ENCODE measurements around the gene ELMO3.

Gene ELMO3

GRCh38 chr16:67165121-67166078 is 33.5 kb upstream of the ELMO3 start:
- no peak for DNase-seq (ENCODE audit: low read depth, low spot score)
- in situ Hi-C loops (cut with HindIII; ENCODE audit: low sequenced_read_pairs) = no loop called here
- no peak for TF ChIP-seq CTCF (IDR thresholded peaks at IDR 0.05; ENCODE audit: low read depth, low read length)
- no peak overlapping the region for H3K4me3 ChIP-seq (ENCODE audit: low read depth, low read length)

- DNase-seq (ENCODE audit: low read depth, low spot score) = no peak
- no peak for TF ChIP-seq CTCF (IDR thresholded peaks at IDR 0.05; ENCODE audit: low read depth, low read length)
- in situ Hi-C loops (cut with HindIII; ENCODE audit: low sequenced_read_pairs) = no loop called here
- H3K4me3 ChIP-seq (ENCODE audit: low read depth, low read length) = no peak overlapping the region
Observed at GRCh38 chr16:67166110-67166547, 32.8 kb upstream of the ELMO3 start.

- DNase-seq (ENCODE audit: low read depth, low spot score) = no peak
- no peak for TF ChIP-seq CTCF (IDR thresholded peaks at IDR 0.05; ENCODE audit: low read depth, low read length)
- no peak overlapping the region for H3K4me3 ChIP-seq (ENCODE audit: low read depth, low read length)
- in situ Hi-C loops (cut with HindIII; ENCODE audit: low sequenced_read_pairs) = no loop called here
Observed at GRCh38 chr16:67166598-67167168, 32.2 kb upstream of the ELMO3 start.

GRCh38 chr16:67167588-67167987 is 31.3 kb upstream of the ELMO3 start:
- in situ Hi-C loops (cut with HindIII; ENCODE audit: low sequenced_read_pairs) = no loop called here
- no peak for TF ChIP-seq CTCF (IDR thresholded peaks at IDR 0.05; ENCODE audit: low read depth, low read length)
- H3K4me3 ChIP-seq (ENCODE audit: low read depth, low read length) = no peak overlapping the region

GRCh38 chr16:67169011-67169451 is 29.9 kb upstream of the ELMO3 start:
- no peak for DNase-seq (ENCODE audit: low read depth, low spot score)
- in situ Hi-C loops (cut with HindIII; ENCODE audit: low sequenced_read_pairs) = no loop called here
- no peak overlapping the region for H3K4me3 ChIP-seq (ENCODE audit: low read depth, low read length)
- no peak for TF ChIP-seq CTCF (IDR thresholded peaks at IDR 0.05; ENCODE audit: low read depth, low read length)

More at GRCh38 chr16:67167588-67167987, 31.3 kb upstream of the ELMO3 start:
- no peak for DNase-seq (ENCODE audit: low read depth, low spot score)

GRCh38 chr16:67169642-67170167 is 29.2 kb upstream of the ELMO3 start:
- peak; percentile 71 for TF ChIP-seq CTCF (IDR thresholded peaks at IDR 0.05; ENCODE audit: low read depth, low read length)
- peak overlapping the region; percentile 46 for H3K4me3 ChIP-seq (ENCODE audit: low read depth, low read length)
- DNase-seq (ENCODE audit: low read depth, low spot score) = no peak
- in situ Hi-C loops (cut with HindIII; ENCODE audit: low sequenced_read_pairs) = no loop called here
